GM18517 (cell line): ENCODE results near the gene SORCS2.

Experiments used
- ATAC-seq: cut with Tn5 transposase; IDR thresholded peaks from one replicate; pipeline ENCODE4 v1.9.1; 2021; ENCODE audit warnings: mild to moderate bottlenecking, moderate library complexity; ENCODE audit not compliant: unreplicated experiment

SORCS2 gene

DNA sequence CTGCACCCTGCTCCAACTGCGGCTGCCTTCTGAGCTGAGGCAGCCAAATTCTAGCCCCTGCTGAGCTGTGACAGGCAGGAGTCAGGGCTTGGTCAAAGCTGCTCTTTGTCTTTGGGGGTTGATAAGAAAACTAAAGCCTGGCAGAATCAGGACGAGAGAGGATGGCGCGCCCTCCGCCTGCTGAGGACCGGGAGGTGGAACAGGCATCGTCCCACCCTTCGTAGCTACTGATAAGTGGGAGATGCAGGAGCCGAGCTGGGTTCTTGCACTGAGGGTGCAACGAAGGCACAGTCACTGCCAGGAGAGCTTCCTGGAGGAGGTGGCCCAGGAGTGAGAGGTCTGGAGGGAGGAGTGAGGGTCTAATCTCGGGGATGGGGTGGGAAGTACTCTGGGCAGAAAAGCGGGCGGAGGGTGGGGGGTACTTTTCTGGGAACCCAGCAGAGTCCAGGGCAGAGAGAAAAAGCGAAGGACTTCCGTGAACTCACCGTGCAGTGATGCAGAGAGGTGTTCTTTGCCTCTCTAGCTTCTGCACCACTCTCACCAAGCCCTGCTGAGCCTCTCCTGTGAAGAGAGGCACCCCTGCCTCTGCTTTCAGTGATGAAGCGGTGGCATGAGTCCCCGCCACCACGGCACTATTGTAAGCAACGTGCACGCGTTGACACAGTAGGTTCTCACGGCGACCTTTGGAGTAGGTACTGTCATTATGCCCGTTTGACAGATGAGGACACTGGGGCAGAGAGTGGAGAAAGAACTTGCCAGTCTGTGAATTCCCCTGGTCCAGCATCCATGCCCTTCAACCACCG is 107.8 kb downstream of the SORCS2 start:
- no peak for ATAC-seq

- ATAC-seq: no peak
Measured at GRCh38 chr4:7300711-7301095, 108.4 kb downstream of the SORCS2 start.

DNA sequence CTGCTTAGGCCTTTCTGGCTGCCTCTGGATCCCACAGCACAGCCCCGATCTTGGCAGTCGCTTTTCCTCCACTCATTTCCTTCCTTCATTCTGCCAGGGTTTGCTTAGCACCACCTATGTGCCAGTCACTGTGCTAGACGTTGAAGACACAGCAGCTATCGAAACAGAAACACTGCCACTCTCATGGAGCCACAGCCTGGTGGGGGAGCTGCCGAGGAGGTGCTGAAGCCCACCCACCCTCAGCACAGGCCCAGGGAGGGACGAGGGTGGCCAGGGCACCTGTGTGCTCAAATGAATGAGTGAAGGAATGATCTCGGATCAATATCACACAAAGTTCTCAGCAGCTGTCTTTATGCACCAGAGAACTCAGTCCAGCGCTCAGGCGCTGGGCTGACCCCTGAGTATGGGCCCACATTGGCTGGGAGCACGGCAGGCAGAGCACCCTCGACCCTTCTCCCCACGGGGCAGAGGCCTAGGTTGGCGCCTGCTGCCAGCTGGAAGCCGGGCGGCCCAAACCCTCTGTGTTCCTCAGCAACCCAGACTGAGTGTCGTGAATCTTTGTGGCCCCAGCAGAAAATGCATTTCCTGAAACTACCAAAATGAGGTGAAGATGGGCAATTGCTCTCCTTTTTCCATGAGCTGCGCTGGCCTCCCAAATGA is 108.9 kb downstream of the SORCS2 start:
- ATAC-seq: no peak

DNA sequence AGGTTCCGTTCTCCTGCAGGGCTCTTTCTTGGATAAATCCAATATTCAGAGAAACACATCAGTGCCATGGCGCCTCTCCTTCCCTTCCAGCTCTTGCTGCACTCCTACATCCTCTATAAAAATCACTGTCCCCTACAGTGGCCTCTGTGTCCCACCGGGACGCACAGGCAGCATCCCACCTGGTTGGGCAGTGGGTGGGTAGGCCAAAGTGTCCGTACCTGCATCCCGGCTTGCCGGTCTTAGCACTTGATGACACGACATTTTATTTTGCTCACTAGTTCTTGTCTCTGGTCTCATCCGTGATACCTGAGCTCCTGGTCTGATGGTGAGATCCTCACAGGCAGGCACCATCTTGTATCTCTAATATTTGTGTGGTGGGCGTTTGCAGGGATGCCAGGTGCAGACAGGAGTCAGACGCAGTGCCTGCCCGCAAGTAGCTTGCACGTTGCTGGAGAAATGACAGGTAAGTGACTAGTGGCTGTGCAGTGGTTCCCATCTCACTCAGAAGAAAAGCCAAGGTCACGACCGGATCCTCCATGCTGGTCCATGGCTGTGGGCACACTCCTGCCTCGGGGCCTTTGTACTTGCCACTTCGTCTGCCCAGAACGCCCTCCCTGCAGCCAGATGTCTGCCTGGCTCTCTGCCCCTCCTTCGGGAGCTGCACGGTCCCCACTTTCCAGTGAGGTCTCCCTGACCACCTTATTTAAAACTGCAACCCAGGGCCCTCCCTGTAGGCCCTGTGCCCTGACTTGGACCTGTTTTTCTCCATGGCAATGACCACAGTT is 109.7 kb downstream of the SORCS2 start:
- ATAC-seq: no peak

DNA sequence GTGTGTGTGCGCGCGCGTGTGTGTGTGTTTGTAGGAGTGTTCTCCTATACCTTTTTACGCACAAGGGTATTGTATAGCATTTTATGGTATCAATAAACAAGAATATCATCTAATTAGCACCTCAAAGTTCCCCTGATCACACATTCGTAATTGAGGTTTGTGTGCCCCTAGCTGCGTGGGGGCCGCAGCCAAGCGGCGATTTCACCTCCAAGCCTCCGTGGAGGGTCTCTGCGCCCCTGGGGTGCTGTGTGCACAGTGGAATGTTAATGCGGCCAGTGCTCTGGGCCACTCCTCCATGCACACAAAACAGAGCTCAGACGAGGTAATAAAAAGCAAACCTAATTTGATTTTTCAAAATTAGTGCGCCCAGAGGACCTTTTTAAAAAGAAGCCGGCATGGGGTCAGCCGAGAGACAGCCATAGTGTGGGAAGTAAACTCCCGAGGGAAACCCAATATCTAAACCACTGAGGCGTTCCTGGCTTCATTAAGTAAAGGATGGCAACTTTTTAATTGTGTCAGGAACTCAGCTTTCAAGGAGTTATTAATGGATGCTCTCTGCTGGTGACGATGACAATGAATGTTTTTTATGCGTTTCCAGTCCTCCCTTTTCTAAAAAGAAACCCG is 110.6 kb downstream of the SORCS2 start:
- ATAC-seq: no peak

- ATAC-seq: no peak
Measured at GRCh38 chr4:7303561-7303960, 111.2 kb downstream of the SORCS2 start.

GRCh38 chr4:7304436-7304835 is 112.1 kb downstream of the SORCS2 start:
- ATAC-seq: no peak

GRCh38 chr4:7306021-7306965 is 114.0 kb downstream of the SORCS2 start:
- ATAC-seq: no peak

DNA sequence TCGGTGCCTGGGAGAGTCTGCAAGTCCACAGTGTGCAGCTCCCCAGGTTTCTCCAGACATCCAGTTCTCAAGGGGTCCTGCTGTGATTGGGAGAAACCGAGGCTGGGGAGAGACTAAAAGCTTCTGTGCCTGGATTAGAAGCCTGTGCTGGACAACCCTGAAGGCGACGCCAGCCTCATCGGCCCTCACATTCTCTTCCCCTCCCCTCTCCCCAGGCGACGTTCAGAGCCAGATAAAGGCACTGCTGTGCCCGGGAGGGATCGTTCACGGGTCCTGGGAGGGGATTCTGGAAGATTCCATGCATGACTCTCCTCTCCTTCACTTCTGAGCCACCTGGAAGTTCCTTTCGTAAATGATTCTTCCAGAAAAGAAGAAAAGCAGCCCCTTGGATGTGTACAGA is 114.6 kb downstream of the SORCS2 start:
- ATAC-seq: no peak

GRCh38 chr4:7307394-7308099 is 115.2 kb downstream of the SORCS2 start:
- ATAC-seq: no peak

GRCh38 chr4:7309181-7309580 is 116.8 kb downstream of the SORCS2 start:
- ATAC-seq: no peak

GRCh38 chr4:7309636-7310390 is 117.5 kb downstream of the SORCS2 start:
- no peak for ATAC-seq

DNA sequence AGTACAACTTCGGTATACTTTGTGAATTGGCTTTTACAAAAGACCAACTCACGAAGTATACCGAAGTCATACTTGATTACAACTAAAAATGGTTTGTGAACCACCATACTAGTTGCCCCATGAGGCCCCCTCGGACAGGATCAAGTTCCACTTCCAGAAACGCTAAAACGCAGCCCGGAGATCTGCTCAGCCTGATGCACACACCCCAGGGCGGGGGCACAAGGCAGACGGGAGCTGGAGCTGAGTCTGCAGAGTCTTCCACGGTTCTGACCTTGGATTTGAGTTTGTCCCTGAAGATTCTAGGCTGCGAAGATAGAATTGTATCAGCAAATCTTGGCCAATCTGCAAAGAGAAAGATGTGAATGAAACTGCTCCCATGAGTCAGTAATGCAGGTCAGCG is 118.1 kb downstream of the SORCS2 start:
- no peak for ATAC-seq

- no peak for ATAC-seq
Measured at GRCh38 chr4:7311205-7311604, 118.9 kb downstream of the SORCS2 start.

DNA sequence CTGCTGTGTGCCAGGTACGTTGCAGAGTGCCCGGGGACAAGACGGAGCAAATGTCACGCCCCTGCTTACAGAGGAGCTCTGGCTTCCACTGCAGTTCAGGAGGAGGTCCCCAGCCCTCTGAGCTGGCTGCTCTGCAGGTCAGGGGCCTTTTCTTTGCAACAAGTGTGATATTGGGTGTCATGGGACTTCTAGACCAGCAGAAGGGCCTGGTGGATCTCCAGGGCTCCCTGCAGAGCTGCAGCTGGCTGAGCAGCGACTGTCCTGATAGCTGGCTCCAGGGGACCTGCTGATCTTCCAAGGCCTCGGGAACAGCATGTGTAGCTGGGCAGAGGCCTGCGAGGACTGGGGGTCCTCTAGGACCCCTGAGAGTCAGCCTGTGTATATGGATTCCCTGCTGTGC is 120.4 kb downstream of the SORCS2 start:
- ATAC-seq: no peak

- ATAC-seq: no peak
Measured at GRCh38 chr4:7313347-7313811, 121.0 kb downstream of the SORCS2 start.

DNA sequence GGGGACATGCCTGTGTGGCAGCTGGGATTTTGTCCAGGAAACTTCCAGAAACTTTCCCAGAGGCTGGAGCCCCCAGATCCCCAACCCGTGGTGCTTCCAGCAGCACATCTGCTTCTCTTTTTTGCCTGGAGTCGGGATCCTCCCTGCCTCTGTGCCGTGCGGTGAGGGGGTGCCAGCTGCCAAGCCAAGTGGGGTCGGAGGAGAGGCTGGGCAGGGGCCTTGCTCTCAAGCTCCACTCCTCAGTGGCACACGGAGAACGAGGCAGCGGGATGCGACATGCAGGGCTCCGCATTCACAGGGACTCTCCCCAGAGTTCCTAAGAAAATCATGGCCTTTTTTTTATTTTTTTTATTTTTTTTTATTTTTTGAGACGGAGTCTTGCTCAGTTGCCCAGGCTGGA is 121.7 kb downstream of the SORCS2 start:
- ATAC-seq: no peak

GRCh38 chr4:7315286-7315685 is 122.9 kb downstream of the SORCS2 start:
- ATAC-seq: no peak

DNA sequence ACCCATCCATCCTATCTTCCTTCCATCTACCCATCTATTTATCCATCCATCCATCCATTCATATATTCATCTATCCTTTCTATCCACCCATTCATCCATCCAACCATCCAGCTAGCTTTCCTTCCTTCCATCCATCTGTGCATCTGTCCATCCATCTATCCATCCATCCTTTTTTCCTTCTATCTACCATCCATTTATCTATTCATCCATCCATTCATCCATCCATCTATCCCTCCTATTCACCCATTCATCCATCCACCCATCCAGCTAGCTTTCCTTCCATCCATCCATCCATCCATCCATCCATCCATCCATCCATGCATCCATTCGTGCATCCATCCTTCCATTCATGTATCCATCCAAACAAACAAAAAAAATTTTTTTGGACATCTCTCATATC is 123.6 kb downstream of the SORCS2 start:
- no peak for ATAC-seq
